H1 (cell line): ENCODE results near the gene AGPS. TPM values are rescaled to one million over a fixed set of nuclear protein-coding genes. Genes with fewer than 3 reads are reported as not detected.

Experiments used
- CTCF ChIA-PET: fragments of 300-600 bp; sonication (Branson Sonifier 250); formaldehyde crosslinking; loops from one replicate; lab custom pipeline; 2021; ENCODE audit not compliant: partially characterized antibody; lab: Charles Lee
- POLR2A ChIA-PET: fragments of 300-600 bp; sonication (Branson Sonifier 250); formaldehyde crosslinking; loops from one replicate; lab custom pipeline; 2021; ENCODE audit warnings: inconsistent platforms; ENCODE audit not compliant: partially characterized antibody; lab: Charles Lee
- DNase-seq, 2 experiments: peaks; one replicate each; pipeline versions ENCODE4 v3.0.0 to v3.0.0-alpha.2; 2010 to 2022; ENCODE audit warnings: low spot score in 2 of 2, low read depth in 1 of 2, mixed read lengths in 1 of 2
- FAIRE-seq: peaks from 2 replicates; lab custom pipeline; 2011; peaks lifted over from hg19 to GRCh38; lab: Jason Lieb, UNC
- H2AFZ ChIP-seq: 2 replicates; pipeline ENCODE4 v1.8.1; 2012; ENCODE audit warnings: low read length, inconsistent platforms
- H2AK5ac ChIP-seq: 2 replicates; pipeline ENCODE4 v1.6.1; 2013; ENCODE audit warnings: low read depth, low read length
- H2BK120ac ChIP-seq: replicated peaks from 2 replicates; pipeline ENCODE3; 2013; ENCODE audit warnings: low read depth, low read length, inconsistent platforms
- H2BK12ac ChIP-seq: 2 replicates; pipeline ENCODE4 v1.6.1; 2013; ENCODE audit warnings: low read depth, low read length
- H2BK15ac ChIP-seq: 2 replicates; pipeline ENCODE4 v1.6.1; 2013; ENCODE audit warnings: low read length
- H2BK20ac ChIP-seq: 2 replicates; pipeline ENCODE4 v1.6.1; 2013; ENCODE audit warnings: low read length
- H2BK5ac ChIP-seq: 2 replicates; pipeline ENCODE4 v1.6.1; 2013; ENCODE audit warnings: low read depth, low read length
- H3K14ac ChIP-seq: 2 replicates; pipeline ENCODE4 v1.6.1; 2013; ENCODE audit warnings: inconsistent platforms; ENCODE audit not compliant: insufficient read length
- H3K18ac ChIP-seq: 2 replicates; pipeline ENCODE4 v1.6.1; 2013; ENCODE audit warnings: low read length; ENCODE audit errors: extremely low read depth
- H3K23ac ChIP-seq: 2 replicates; pipeline ENCODE4 v1.6.1; 2013; ENCODE audit warnings: inconsistent platforms; ENCODE audit not compliant: insufficient read length
- H3K23me2 ChIP-seq: 2 replicates; pipeline ENCODE4 v1.6.1; 2013; ENCODE audit warnings: low read depth, low read length
- H3K27ac ChIP-seq: 2 replicates; pipeline ENCODE4 v1.6.1; 2011; ENCODE audit warnings: low read depth, low read length, inconsistent platforms
- H3K27me3 ChIP-seq, 4 experiments: replicated peaks in 1 of 4; 1 replicate in 1 of 4; 2 replicates in 3 of 4; pipeline versions ENCODE4 v1.6.1 to v1.8.1; 2011 to 2013; ENCODE audit warnings: low read length in 3 of 4, mild to moderate bottlenecking in 3 of 4, inconsistent platforms in 2 of 4, mixed read lengths in 2 of 4, moderate library complexity in 1 of 4; ENCODE audit not compliant: control insufficient read depth in 3 of 4, insufficient read depth in 3 of 4; ENCODE audit errors: extremely low read depth in 1 of 4
- H3K36me3 ChIP-seq, 4 experiments: 2 replicates each; pipeline versions ENCODE4 v1.6.1 to v1.8.1; 2011 to 2013; ENCODE audit warnings: mild to moderate bottlenecking in 4 of 4, low read length in 3 of 4, moderate library complexity in 2 of 4, control low read depth in 1 of 4, inconsistent platforms in 1 of 4; ENCODE audit not compliant: insufficient read depth in 4 of 4, control insufficient read depth in 2 of 4
- H3K4ac ChIP-seq: replicated peaks from 2 replicates; pipeline ENCODE3; 2013; ENCODE audit warnings: low read length, low read depth, mixed read lengths, inconsistent platforms; ENCODE audit not compliant: insufficient read length
- H3K4me1 ChIP-seq, 4 experiments: replicated peaks in 1 of 4; 1 replicate in 1 of 4; 2 replicates in 3 of 4; pipeline versions ENCODE4 v1.6.1 to v1.8.1; 2011 to 2013; ENCODE audit warnings: low read length in 3 of 4, inconsistent platforms in 2 of 4, mixed read lengths in 1 of 4; ENCODE audit not compliant: insufficient read depth in 4 of 4, control insufficient read depth in 3 of 4
- H3K4me2 ChIP-seq, 2 experiments: 2 replicates each; pipeline versions ENCODE4 v1.6.1 to v1.8.1; 2011 to 2013; ENCODE audit warnings: low read depth in 2 of 2, low read length in 2 of 2, control low read depth in 1 of 2, inconsistent platforms in 1 of 2, mild to moderate bottlenecking in 1 of 2; ENCODE audit not compliant: insufficient read depth in 1 of 2
- H3K4me3 ChIP-seq, 4 experiments: fragments of 200-600, 300-600 bp in 1 of 4; sonication (generic), shearing (Covaris generic), sonication (Bioruptor Twin) in 1 of 4; 2 replicates each; pipeline versions ENCODE4 v1.5.1 to v1.8.1; 2011 to 2016; ENCODE audit warnings: low read length in 4 of 4, low read depth in 3 of 4, control low read depth in 2 of 4, inconsistent platforms in 2 of 4, mild to moderate bottlenecking in 2 of 4, mixed read lengths in 1 of 4, moderate library complexity in 1 of 4; ENCODE audit not compliant: insufficient read depth in 2 of 4; ENCODE audit errors: extremely low read depth in 1 of 4
- H3K56ac ChIP-seq: replicated peaks from 2 replicates; pipeline ENCODE3; 2013; ENCODE audit warnings: low read depth, mild to moderate bottlenecking, mixed read lengths, low read length, inconsistent platforms; ENCODE audit not compliant: insufficient read length
- H3K79me1 ChIP-seq: 2 replicates; pipeline ENCODE4 v1.6.1; 2013; ENCODE audit warnings: low read depth, low read length, control low read depth
- H3K79me2 ChIP-seq, 2 experiments: 2 replicates each; pipeline versions ENCODE4 v1.6.1 to v1.8.1; 2012 to 2013; ENCODE audit warnings: low read length in 2 of 2, mild to moderate bottlenecking in 2 of 2, inconsistent platforms in 1 of 2; ENCODE audit not compliant: insufficient read depth in 2 of 2, control insufficient read depth in 1 of 2
- H3K9ac ChIP-seq, 4 experiments: replicated peaks in 1 of 4; 1 replicate in 1 of 4; 2 replicates in 3 of 4; pipeline versions ENCODE4 v1.6.1 to v1.8.1; 2011 to 2013; ENCODE audit warnings: low read depth in 3 of 4, low read length in 3 of 4, control low read depth in 2 of 4, mild to moderate bottlenecking in 2 of 4, moderate library complexity in 2 of 4, inconsistent platforms in 1 of 4; ENCODE audit errors: extremely low read depth in 1 of 4
- H3K9me3 ChIP-seq, 2 experiments: 2 replicates each; pipeline versions ENCODE4 v1.6.1 to v1.8.1; 2012 to 2013; ENCODE audit warnings: mild to moderate bottlenecking in 2 of 2, moderate library complexity in 2 of 2, control low read depth in 1 of 2, inconsistent platforms in 1 of 2, low read depth in 1 of 2, low read length in 1 of 2, mixed read lengths in 1 of 2; ENCODE audit not compliant: insufficient read depth in 2 of 2
- H4K20me1 ChIP-seq, 2 experiments: replicated peaks in 1 of 2; 2 replicates each; pipeline versions ENCODE3 to v1.8.1; 2011 to 2013; ENCODE audit warnings: inconsistent platforms in 2 of 2, low read length in 2 of 2, mild to moderate bottlenecking in 1 of 2; ENCODE audit not compliant: insufficient read depth in 2 of 2, control insufficient read depth in 1 of 2
- H4K5ac ChIP-seq: 2 replicates; pipeline ENCODE4 v1.6.1; 2013; ENCODE audit warnings: low read length, low read depth, mixed read lengths, inconsistent platforms; ENCODE audit not compliant: insufficient read length
- H4K8ac ChIP-seq: 2 replicates; pipeline ENCODE4 v1.8.0; 2013; ENCODE audit warnings: mild to moderate bottlenecking, moderate library complexity, low read length, inconsistent platforms; ENCODE audit not compliant: insufficient read depth; ENCODE audit errors: extremely low read depth
- H4K91ac ChIP-seq: replicated peaks from 2 replicates; pipeline ENCODE3; 2013; ENCODE audit warnings: low read length, mixed read lengths, inconsistent platforms; ENCODE audit not compliant: insufficient read length
- BCL11A ChIP-seq, 2 experiments: IDR thresholded peaks; one replicate each; pipeline ENCODE4 v1.6.1; 2011; ENCODE audit warnings: low read depth in 2 of 2, low read length in 2 of 2, mild to moderate bottlenecking in 2 of 2
- CBX8 ChIP-seq: fragments of 300-800, 300-1000 bp; sonication (generic); IDR thresholded peaks from 2 replicates; pipeline ENCODE4 v1.7.1; 2016; ENCODE audit warnings: low read depth, low read length, borderline replicate concordance
- CHD2 ChIP-seq: IDR thresholded peaks from 2 replicates; pipeline ENCODE4 v1.6.1; 2012; ENCODE audit warnings: low read length, improper control_type of control experiment
- CTBP2 ChIP-seq: IDR thresholded peaks from 2 replicates; pipeline ENCODE4 v1.7.0; 2011; ENCODE audit warnings: borderline replicate concordance, mild to moderate bottlenecking, moderate library complexity, mixed read lengths, low read length; ENCODE audit not compliant: insufficient read depth, insufficient read length
- HDAC2 ChIP-seq, 2 experiments: fragments of 300-600 bp in 1 of 2; sonication (generic) in 1 of 2; IDR thresholded peaks; 2 replicates each; pipeline ENCODE4 v1.6.1; 2011 to 2012; ENCODE audit warnings: low read depth in 2 of 2, low read length in 2 of 2, mild to moderate bottlenecking in 2 of 2, moderate library complexity in 2 of 2, borderline replicate concordance in 1 of 2, inconsistent platforms in 1 of 2
- JUN ChIP-seq: IDR thresholded peaks from 2 replicates; pipeline ENCODE4 v1.6.1; 2011; ENCODE audit warnings: low read depth, mild to moderate bottlenecking, improper control_type of control experiment, low read length
- POLR2AphosphoS5 ChIP-seq: IDR thresholded peaks from 2 replicates; pipeline ENCODE4 v1.6.1; 2011; ENCODE audit warnings: low read depth, low read length
- RAD21 ChIP-seq, 2 experiments: IDR thresholded peaks in 1 of 2; conservative IDR thresholded peaks in 1 of 2; 2 replicates each; pipeline ENCODE4 v1.6.1; 2011; ENCODE audit warnings: low read depth in 2 of 2, low read length in 2 of 2, improper control_type of control experiment in 1 of 2, inconsistent platforms in 1 of 2, mild to moderate bottlenecking in 1 of 2, moderate library complexity in 1 of 2
- RXRA ChIP-seq: IDR thresholded peaks from 2 replicates; pipeline ENCODE4 v1.6.1; 2011; ENCODE audit warnings: low read depth, mild to moderate bottlenecking, low read length, moderate library complexity; ENCODE audit not compliant: insufficient read depth
- WGBS, 2 experiments: shearing (Covaris generic) in 1 of 2; methylation state at CpG; one replicate each; pipeline versions ENCODE4 v1.1.6 to v1.1.7; 2013 to 2015; ENCODE audit warnings: low lambda C conversion rate in 2 of 2, mixed read lengths in 2 of 2, inconsistent platforms in 1 of 2, low coverage in 1 of 2, missing lambda C conversion rate in 1 of 2; ENCODE audit not compliant: insufficient replicate concordance in 2 of 2, insufficient coverage in 1 of 2, insufficient read length in 1 of 2; ENCODE audit errors: extremely low coverage in 1 of 2, missing lambda C conversion rate in 1 of 2; 5-methylcytosine and 5-hydroxymethylcytosine counted together
- polyA plus RNA-seq, 7 experiments: library from polyadenylated mRNA; depleted of rRNA in 3 of 7; stranded (reverse) in 5 of 7; unstranded in 2 of 7; fragments of >200 nt in 5 of 7; fragments of 200-250 nt in 2 of 7; gene quantifications; 1 replicate in 5 of 7; 2 replicates in 1 of 7; 4 replicates in 1 of 7; pipeline versions ENCODE4 v1.2.1 to v1.2.3, GENCODE V29; 2011 to 2013; ENCODE audit warnings: missing spikeins in 2 of 7, mixed read lengths in 2 of 7
- total RNA-seq: library from RNA; stranded (reverse); fragmentation: NEBNext Ultra II Directional; extraction: Animal tissue kit (Norgen Biotek cat#: 25700); gene quantifications from 2 replicates; pipeline ENCODE4 v1.2.1, GENCODE V29; 2021

Gene AGPS
- total and polyA plus RNA-seq, 2 of the 8 experiments (the other 6 are each of a cell fraction or from before 2014, with no cell fraction given), result 7.3 to 57.8 TPM

DNA sequence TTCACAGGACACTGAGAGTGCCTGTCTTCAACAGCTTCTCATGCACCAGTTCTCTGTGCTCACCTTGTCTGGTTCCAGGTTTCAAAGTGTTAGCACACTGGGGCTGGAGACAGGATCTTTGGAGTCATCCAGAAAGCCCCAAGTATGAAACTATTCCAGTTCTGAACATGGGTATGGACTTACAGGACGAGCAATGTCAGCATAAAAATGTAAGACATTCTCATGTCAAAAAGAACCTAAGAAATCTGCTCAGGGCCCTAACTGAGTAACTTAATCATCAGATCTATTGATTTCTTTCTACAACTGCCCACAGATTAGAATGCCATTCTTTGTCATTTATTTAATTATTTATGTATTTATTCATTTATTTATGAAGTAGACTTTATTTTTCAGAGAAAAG, 184.5 kb downstream of the AGPS start:
- no peak overlapping the region for H2BK15ac ChIP-seq
- no peak overlapping the region for H2BK20ac ChIP-seq
- POLR2A ChIA-PET, result no interaction called here
- H3K56ac ChIP-seq, result no peak overlapping the region
- H3K23me2 ChIP-seq, result no peaks in the 10 kb centered on the region; the same call in 1 of the 2 replicates
- no peak overlapping the region for H3K9ac ChIP-seq
- no peak overlapping the region for H4K5ac ChIP-seq
- H3K4me2 ChIP-seq, result no peak overlapping the region
- H3K4me3 ChIP-seq, result no peak overlapping the region
- CTCF ChIA-PET, result no interaction called here
- no peak overlapping the region for H2BK5ac ChIP-seq
- no peak overlapping the region for H3K23ac ChIP-seq
- H4K20me1 ChIP-seq, result no peaks in the 10 kb centered on the region
- H3K4ac ChIP-seq, result no peak overlapping the region
- no peaks in the 10 kb centered on the region for H3K36me3 ChIP-seq
- no peak overlapping the region for H4K8ac ChIP-seq
- no peaks in the 10 kb centered on the region for H3K79me2 ChIP-seq
- no peaks in the 10 kb centered on the region for H3K79me1 ChIP-seq
- no peak overlapping the region for H2BK12ac ChIP-seq
- TF ChIP-seq POLR2AphosphoS5 (no peak), CHD2 (no peak), RXRA (no peak), RAD21 (IDR thresholded peaks at IDR 0.05 in 1 of 2, conservative IDR thresholded peaks at IDR 0.05 in 1 of 2; ENCODE audit: low read depth in 2 of 2, low read length in 2 of 2) (no peak), HDAC2 (IDR thresholded peaks at IDR 0.05; ENCODE audit: borderline replicate concordance in 1 of 2, low read depth in 2 of 2, low read length in 2 of 2) (no peak), BCL11A (IDR thresholded peaks at IDR 0.05; ENCODE audit: low read depth in 2 of 2, low read length in 2 of 2) (no peak), CTBP2 (no peak), CBX8 (no peak), JUN (no peak)
- no peak overlapping the region for H2BK120ac ChIP-seq
- H2AK5ac ChIP-seq, result no peak overlapping the region
- DNase-seq (no peak), FAIRE-seq (no peak)
- no peak overlapping the region for H3K27ac ChIP-seq
- no peaks in the 10 kb centered on the region for H3K27me3 ChIP-seq
- no peak overlapping the region for H3K18ac ChIP-seq
- H4K91ac ChIP-seq, result no peak overlapping the region
- no peaks in the 10 kb centered on the region for H3K9me3 ChIP-seq
- H3K4me1 ChIP-seq, result no peaks in the 10 kb centered on the region
- H2AFZ ChIP-seq, result no peak overlapping the region
- no peak overlapping the region for H3K14ac ChIP-seq
- WGBS, 2 experiments, result 76% methylated on average over 1 of the region's 1 CpG; no CpG with 5 or more reads in 1 of the 2 experiments
